Regular cardiac myocyte (primary cell): ENCODE measurements around the gene SMPD4. TPM values are rescaled to one million over a fixed set of nuclear protein-coding genes. Genes with fewer than 3 reads are reported as not detected.

ENCODE experiments used
- total RNA-seq: library from RNA; depleted of rRNA; stranded (reverse); fragments of >200 nt; gene quantifications from 2 replicates; pipeline ENCODE4 v1.2.3, GENCODE V29; 2014

SMPD4 gene
- 10.4 and 19.7 TPM in 2 replicates for total RNA-seq

GRCh38 chr2:130181325-130181879, at the start of gene SMPD4:
Gene SMPD4, minus strand, starts transcription at chr2:130181602. Its CDS starts 5,010 bp downstream, at chr2:130176592.

DNA sequence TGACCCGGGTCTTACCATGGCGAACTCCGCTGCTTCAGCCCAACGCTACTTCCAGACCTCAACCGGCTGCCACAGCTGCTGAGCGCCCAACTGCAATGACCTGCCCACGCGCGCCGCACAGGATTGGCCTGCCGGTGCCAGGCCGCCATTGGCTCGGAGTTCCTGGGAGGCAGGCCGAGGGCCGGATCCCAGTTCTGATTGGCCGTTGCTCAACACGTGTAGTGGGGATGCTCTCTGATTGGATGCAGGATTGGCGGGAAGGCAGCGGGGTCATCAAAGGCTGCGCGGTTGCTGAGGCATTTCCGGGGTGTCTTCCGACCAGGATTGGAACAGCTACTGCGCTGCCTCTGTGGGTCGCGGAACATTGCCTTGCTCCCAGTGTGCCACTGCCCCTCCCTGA, 16.9 kb upstream of the SMPD4 start, which contains the start of gene TUBA3E:
Gene TUBA3E (minus strand): TSS at position 97 of the 400 bp plus-strand sequence. CDS start 79 bp downstream, at position 18.

GRCh38 chr2:130181880-130182682, 679 bp upstream of the SMPD4 start, which contains the start of gene MZT2B:
Gene MZT2B, plus strand, starts transcription at chr2:130182262. Its CDS starts 21 bp downstream, at chr2:130182283.

GRCh38 chr2:130145006-130145414, 36.4 kb downstream of the SMPD4 start, which contains the start of gene CCDC74B:
Gene CCDC74B, minus strand, starts transcription at chr2:130145112. Its CDS starts 116 bp downstream, at chr2:130144996.

GRCh38 chr2:130129120-130129829, 52.1 kb downstream of the SMPD4 start, which contains the start of gene POTEF:
Gene POTEF, minus strand, starts transcription at chr2:130129222. Its CDS starts 8,707 bp downstream, at chr2:130120515.

Other genes with a start within 250 kb of the SMPD4 start
- gene RAB6C, start 201.9 kb downstream of the SMPD4 start, total RNA-seq: under 0.01 TPM in 1 of 2 replicates, not detected in the other
- gene POTEF, start 52.4 kb downstream of the SMPD4 start, total RNA-seq: not detected in 2 replicates
- 1.5 and 2.3 TPM in 2 replicates for gene CCDC74B, start 36.5 kb downstream of the SMPD4 start, total RNA-seq
- gene MZT2B, start 660 bp upstream of the SMPD4 start, total RNA-seq: 146 and 186 TPM in 2 replicates
- gene TUBA3E, start 16.8 kb upstream of the SMPD4 start, total RNA-seq: not detected in 2 replicates
- gene IMP4, start 161.3 kb upstream of the SMPD4 start, total RNA-seq: 89.1 and 163 TPM in 2 replicates
- 10.7 and 13.0 TPM in 2 replicates for gene PTPN18, start 174.5 kb upstream of the SMPD4 start, total RNA-seq